Mesothelial cell of epicardium (in vitro differentiated cells): Measurements from ENCODE around the gene SUSD4. TPM values are rescaled to one million over a fixed set of nuclear protein-coding genes. Genes with fewer than 3 reads are reported as not detected.

ENCODE experiments used
- DNase-seq, 2 experiments: peaks; one replicate each; pipeline ENCODE4 v3.0.0; 2021; ENCODE audit warnings: low spot score in 2 of 2; ENCODE audit not compliant: unreplicated experiment in 2 of 2
- H3K27ac Mint-ChIP-seq: 2 replicates; pipeline ENCODE4 v1.8.0; 2021; ENCODE audit warnings: mixed read lengths
- H3K27me3 Mint-ChIP-seq: 2 replicates; pipeline ENCODE4 v1.8.0; 2021; ENCODE audit warnings: low read depth, mixed read lengths
- H3K36me3 Mint-ChIP-seq: 2 replicates; pipeline ENCODE4 v1.8.0; 2021; ENCODE audit warnings: mixed read lengths
- H3K4me1 Mint-ChIP-seq: 2 replicates; pipeline ENCODE4 v1.8.0; 2021; ENCODE audit warnings: mixed read lengths
- H3K4me3 Mint-ChIP-seq: 2 replicates; pipeline ENCODE4 v1.8.0; 2021; ENCODE audit warnings: mild to moderate bottlenecking, moderate library complexity, mixed read lengths
- H3K9me3 Mint-ChIP-seq: 2 replicates; pipeline ENCODE4 v1.8.0; 2021; ENCODE audit warnings: mixed read lengths
- total RNA-seq: library from RNA; stranded (reverse); gene quantifications from 3 replicates; pipeline ENCODE4 v1.2.1, GENCODE V29; 2021
- TF ChIP-seq, protein P1 (sequence below): fragments of 200-600 bp; sonication (generic); IDR thresholded peaks from one replicate; pipeline ENCODE4 v1.5.0; 2021; ENCODE audit warnings: antibody characterized with exemption; ENCODE audit not compliant: unreplicated experiment

SUSD4 gene
- total RNA-seq, 1 donor from 2014 or later: 0.40 TPM

- Mint-ChIP-seq H3K9me3 (no peaks in the 10 kb centered on the region), H3K27ac (no peak overlapping the region), H3K36me3 (no peaks in the 10 kb centered on the region), H3K4me3 (no peak overlapping the region), H3K4me1 (no peaks in the 10 kb centered on the region), H3K27me3 (peaks cover 86% of the 10 kb centered on the region)
- no peak for DNase-seq
- TF ChIP-seq, protein P1, sequence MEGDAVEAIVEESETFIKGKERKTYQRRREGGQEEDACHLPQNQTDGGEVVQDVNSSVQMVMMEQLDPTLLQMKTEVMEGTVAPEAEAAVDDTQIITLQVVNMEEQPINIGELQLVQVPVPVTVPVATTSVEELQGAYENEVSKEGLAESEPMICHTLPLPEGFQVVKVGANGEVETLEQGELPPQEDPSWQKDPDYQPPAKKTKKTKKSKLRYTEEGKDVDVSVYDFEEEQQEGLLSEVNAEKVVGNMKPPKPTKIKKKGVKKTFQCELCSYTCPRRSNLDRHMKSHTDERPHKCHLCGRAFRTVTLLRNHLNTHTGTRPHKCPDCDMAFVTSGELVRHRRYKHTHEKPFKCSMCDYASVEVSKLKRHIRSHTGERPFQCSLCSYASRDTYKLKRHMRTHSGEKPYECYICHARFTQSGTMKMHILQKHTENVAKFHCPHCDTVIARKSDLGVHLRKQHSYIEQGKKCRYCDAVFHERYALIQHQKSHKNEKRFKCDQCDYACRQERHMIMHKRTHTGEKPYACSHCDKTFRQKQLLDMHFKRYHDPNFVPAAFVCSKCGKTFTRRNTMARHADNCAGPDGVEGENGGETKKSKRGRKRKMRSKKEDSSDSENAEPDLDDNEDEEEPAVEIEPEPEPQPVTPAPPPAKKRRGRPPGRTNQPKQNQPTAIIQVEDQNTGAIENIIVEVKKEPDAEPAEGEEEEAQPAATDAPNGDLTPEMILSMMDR: no peak
Measured at GRCh38 chr1:223353939-223354338, 10.0 kb downstream of the SUSD4 start.

- Mint-ChIP-seq H3K27me3 (peaks cover 76% of the 10 kb centered on the region), H3K4me1 (no peaks in the 10 kb centered on the region), H3K36me3 (no peaks in the 10 kb centered on the region), H3K27ac (no peak overlapping the region), H3K9me3 (no peaks in the 10 kb centered on the region), H3K4me3 (no peak overlapping the region)
- no peak for DNase-seq
- TF ChIP-seq, protein P1: no peak
Measured at GRCh38 chr1:223352944-223353343, 11.0 kb downstream of the SUSD4 start.

DNA sequence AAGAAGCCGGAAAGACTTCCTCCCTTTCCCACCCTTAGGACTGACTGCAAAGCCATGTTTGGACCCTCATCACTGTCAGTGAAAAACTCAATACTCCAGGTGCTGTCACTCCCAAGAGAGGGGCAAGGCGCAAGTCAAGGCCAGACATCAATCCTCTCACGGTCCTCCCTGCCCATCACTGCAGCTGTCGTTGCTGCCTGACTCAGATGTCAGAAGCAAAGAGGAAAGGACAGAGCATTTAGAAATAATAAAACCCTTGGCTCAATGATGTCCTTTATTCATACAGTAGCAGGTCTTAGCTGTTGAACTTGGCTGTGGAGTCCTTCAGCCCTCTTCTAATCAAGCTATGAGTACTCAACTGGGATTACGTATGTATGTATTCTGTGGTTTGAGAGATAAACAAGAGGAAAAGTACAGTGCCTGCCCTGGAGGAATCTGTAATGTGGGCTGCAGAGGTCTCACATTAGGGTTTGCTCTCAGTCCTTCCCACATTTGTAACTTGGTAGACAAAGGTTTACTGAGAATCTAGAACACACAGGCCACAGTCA, 13.5 kb downstream of the SUSD4 start:
- TF ChIP-seq, protein P1: no peak
- Mint-ChIP-seq H3K4me1 (no peaks in the 10 kb centered on the region), H3K27ac (no peak overlapping the region), H3K4me3 (no peak overlapping the region), H3K9me3 (no peaks in the 10 kb centered on the region), H3K36me3 (no peaks in the 10 kb centered on the region), H3K27me3 (peaks cover 64% of the 10 kb centered on the region)
- no peak for DNase-seq

- peaks cover 55% of the 10 kb centered on the region for H3K27me3 Mint-ChIP-seq
- no peak overlapping the region for H3K27ac Mint-ChIP-seq
- TF ChIP-seq, protein P1: no peak
- H3K4me1 Mint-ChIP-seq: no peaks in the 10 kb centered on the region
- H3K9me3 Mint-ChIP-seq: no peaks in the 10 kb centered on the region
- no peaks in the 10 kb centered on the region for H3K36me3 Mint-ChIP-seq
- no peak for DNase-seq
- no peak overlapping the region for H3K4me3 Mint-ChIP-seq
Measured at GRCh38 chr1:223349241-223349640, 14.7 kb downstream of the SUSD4 start.

DNA sequence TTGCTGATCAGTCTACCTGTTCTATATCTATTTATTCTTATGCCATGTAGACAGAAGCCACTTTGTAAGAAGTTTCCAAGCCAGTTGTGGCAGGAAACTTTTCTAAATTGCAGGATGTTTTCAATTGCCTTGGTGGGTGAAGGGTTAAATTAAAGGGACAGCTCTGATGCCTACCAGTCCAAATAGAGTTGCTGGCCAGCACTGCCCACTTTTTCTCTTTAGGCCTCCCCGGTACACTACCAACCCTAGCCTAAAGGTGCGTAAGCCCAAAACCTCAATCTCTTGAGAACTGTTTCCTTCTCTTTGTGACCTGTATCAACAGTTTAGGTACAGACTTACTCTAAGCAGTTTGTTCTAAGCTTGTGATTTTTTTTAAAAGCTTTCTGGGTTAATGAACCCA, 15.5 kb downstream of the SUSD4 start:
- Mint-ChIP-seq H3K4me1 (no peaks in the 10 kb centered on the region), H3K27me3 (peaks cover 50% of the 10 kb centered on the region), H3K9me3 (no peaks in the 10 kb centered on the region), H3K27ac (no peak overlapping the region), H3K4me3 (no peak overlapping the region), H3K36me3 (no peaks in the 10 kb centered on the region)
- TF ChIP-seq, protein P1: no peak
- no peak for DNase-seq

GRCh38 chr1:223347583-223347982, 16.4 kb downstream of the SUSD4 start:
- TF ChIP-seq, protein P1: no peak
- no peaks in the 10 kb centered on the region for H3K9me3 Mint-ChIP-seq
- no peak overlapping the region for H3K4me3 Mint-ChIP-seq
- peaks cover 42% of the 10 kb centered on the region for H3K27me3 Mint-ChIP-seq
- H3K4me1 Mint-ChIP-seq: no peaks in the 10 kb centered on the region
- no peaks in the 10 kb centered on the region for H3K36me3 Mint-ChIP-seq
- H3K27ac Mint-ChIP-seq: no peak overlapping the region
- no peak for DNase-seq
